Measurements from ENCODE around the gene RNF10. TPM values are rescaled to one million over a fixed set of nuclear protein-coding genes. Genes with fewer than 3 reads are reported as not detected.

RNF10 gene
- polyA plus RNA-seq, 1 donor from 2014 or later = 139 TPM

DNA sequence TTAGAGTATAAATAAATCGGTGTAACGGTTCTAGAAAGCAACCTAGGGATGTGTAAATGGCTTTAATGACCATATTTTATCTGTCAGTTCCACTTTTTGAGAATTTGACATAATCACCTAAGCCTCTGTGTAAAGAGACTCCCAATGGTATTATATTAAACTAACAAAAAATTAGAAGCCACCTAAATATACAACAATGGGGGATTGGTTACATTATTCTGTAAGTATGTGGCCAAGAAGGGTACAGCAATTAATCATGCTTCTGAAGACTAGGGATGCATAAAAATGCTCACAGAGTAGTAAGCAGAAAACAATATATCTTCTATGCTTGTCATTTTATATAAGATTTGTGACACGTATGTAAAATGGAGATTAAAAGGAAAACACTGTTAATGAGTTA, 10.5 kb downstream of the RNF10 start:
- no peaks in the 10 kb centered on the region for H3K9me2 ChIP-seq (ENCODE audit: insufficient read depth, low read length)
- peaks cover 54% of the 10 kb centered on the region for H3K79me2 ChIP-seq (replicated peaks; ENCODE audit: insufficient read depth, low read length)
- no peak overlapping the region for H3K27ac ChIP-seq (ENCODE audit: low read length)
- H3K27me3 ChIP-seq (ENCODE audit: insufficient read depth, low read depth, low read length) = no peaks in the 10 kb centered on the region
- no peaks in the 10 kb centered on the region for H3F3A ChIP-seq (ENCODE audit: insufficient read depth, low read length, poor library complexity, severe bottlenecking)
- no peak overlapping the region for H3K4me2 ChIP-seq (ENCODE audit: low read length)
- no peaks in the 10 kb centered on the region for H3K9me3 ChIP-seq (ENCODE audit: low read length)
- H2AFZ ChIP-seq (ENCODE audit: low read depth, low read length) = no peak overlapping the region
- TF ChIP-seq MXI1 (conservative IDR thresholded peaks at IDR 0.05; ENCODE audit: poor library complexity, severe bottlenecking) (no peak), EZH2 (IDR thresholded peaks at IDR 0.05; ENCODE audit: borderline replicate concordance, insufficient read depth, low read length, poor library complexity, severe bottlenecking) (no peak), TAF1 (IDR thresholded peaks at IDR 0.05; ENCODE audit: low read depth) (no peak), SMC3 (conservative IDR thresholded peaks at IDR 0.05; ENCODE audit: poor library complexity) (no peak), POLR2AphosphoS5 (IDR thresholded peaks at IDR 0.05) (no peak), EP300 (conservative IDR thresholded peaks at IDR 0.05; ENCODE audit: poor library complexity, severe bottlenecking) (no peak), RAD21 (conservative IDR thresholded peaks at IDR 0.05) (no peak)
- TF ChIP-seq, protein P1, sequence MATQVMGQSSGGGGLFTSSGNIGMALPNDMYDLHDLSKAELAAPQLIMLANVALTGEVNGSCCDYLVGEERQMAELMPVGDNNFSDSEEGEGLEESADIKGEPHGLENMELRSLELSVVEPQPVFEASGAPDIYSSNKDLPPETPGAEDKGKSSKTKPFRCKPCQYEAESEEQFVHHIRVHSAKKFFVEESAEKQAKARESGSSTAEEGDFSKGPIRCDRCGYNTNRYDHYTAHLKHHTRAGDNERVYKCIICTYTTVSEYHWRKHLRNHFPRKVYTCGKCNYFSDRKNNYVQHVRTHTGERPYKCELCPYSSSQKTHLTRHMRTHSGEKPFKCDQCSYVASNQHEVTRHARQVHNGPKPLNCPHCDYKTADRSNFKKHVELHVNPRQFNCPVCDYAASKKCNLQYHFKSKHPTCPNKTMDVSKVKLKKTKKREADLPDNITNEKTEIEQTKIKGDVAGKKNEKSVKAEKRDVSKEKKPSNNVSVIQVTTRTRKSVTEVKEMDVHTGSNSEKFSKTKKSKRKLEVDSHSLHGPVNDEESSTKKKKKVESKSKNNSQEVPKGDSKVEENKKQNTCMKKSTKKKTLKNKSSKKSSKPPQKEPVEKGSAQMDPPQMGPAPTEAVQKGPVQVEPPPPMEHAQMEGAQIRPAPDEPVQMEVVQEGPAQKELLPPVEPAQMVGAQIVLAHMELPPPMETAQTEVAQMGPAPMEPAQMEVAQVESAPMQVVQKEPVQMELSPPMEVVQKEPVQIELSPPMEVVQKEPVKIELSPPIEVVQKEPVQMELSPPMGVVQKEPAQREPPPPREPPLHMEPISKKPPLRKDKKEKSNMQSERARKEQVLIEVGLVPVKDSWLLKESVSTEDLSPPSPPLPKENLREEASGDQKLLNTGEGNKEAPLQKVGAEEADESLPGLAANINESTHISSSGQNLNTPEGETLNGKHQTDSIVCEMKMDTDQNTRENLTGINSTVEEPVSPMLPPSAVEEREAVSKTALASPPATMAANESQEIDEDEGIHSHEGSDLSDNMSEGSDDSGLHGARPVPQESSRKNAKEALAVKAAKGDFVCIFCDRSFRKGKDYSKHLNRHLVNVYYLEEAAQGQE (IDR thresholded peaks at IDR 0.05; ENCODE audit: borderline replicate concordance) = no peak
- TF ChIP-seq, protein P2, sequence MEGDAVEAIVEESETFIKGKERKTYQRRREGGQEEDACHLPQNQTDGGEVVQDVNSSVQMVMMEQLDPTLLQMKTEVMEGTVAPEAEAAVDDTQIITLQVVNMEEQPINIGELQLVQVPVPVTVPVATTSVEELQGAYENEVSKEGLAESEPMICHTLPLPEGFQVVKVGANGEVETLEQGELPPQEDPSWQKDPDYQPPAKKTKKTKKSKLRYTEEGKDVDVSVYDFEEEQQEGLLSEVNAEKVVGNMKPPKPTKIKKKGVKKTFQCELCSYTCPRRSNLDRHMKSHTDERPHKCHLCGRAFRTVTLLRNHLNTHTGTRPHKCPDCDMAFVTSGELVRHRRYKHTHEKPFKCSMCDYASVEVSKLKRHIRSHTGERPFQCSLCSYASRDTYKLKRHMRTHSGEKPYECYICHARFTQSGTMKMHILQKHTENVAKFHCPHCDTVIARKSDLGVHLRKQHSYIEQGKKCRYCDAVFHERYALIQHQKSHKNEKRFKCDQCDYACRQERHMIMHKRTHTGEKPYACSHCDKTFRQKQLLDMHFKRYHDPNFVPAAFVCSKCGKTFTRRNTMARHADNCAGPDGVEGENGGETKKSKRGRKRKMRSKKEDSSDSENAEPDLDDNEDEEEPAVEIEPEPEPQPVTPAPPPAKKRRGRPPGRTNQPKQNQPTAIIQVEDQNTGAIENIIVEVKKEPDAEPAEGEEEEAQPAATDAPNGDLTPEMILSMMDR (IDR thresholded peaks at IDR 0.05; ENCODE audit: poor library complexity, severe bottlenecking) = no peak
- H4K20me1 ChIP-seq (ENCODE audit: insufficient read depth) = no peaks in the 10 kb centered on the region
- H3K9ac ChIP-seq (ENCODE audit: low read length) = no peak overlapping the region
- H3K36me3 ChIP-seq (ENCODE audit: insufficient read depth, low read length) = no peaks in the 10 kb centered on the region
- H3K4me3 ChIP-seq (ENCODE audit: low read length) = no peak overlapping the region

DNA sequence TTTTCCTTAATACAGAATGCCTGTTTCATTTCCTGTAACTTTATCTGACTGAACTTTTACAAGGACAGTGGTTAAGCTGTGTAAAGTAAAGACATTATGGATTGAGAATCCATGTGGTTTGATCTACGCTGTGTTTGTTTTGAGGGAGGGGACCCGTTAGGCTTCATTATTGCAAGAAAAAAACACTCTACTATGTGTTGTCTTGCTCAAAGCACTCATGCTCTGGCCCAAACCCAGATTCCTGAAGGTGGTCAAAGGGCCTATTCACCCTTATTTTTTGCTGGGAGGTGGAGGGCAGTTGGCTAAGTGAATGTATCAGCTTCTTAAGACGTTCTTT, 11.9 kb downstream of the RNF10 start:
- H3K9me3 ChIP-seq (ENCODE audit: low read length) = no peaks in the 10 kb centered on the region
- no peak overlapping the region for H3K27ac ChIP-seq (ENCODE audit: low read length)
- no peaks in the 10 kb centered on the region for H3K27me3 ChIP-seq (ENCODE audit: insufficient read depth, low read depth, low read length)
- H3K9ac ChIP-seq (ENCODE audit: low read length) = no peak overlapping the region
- H2AFZ ChIP-seq (ENCODE audit: low read depth, low read length) = no peak overlapping the region
- H3K79me2 ChIP-seq (replicated peaks; ENCODE audit: insufficient read depth, low read length) = peaks cover 43% of the 10 kb centered on the region
- no peaks in the 10 kb centered on the region for H4K20me1 ChIP-seq (ENCODE audit: insufficient read depth)
- H3K9me2 ChIP-seq (ENCODE audit: insufficient read depth, low read length) = no peaks in the 10 kb centered on the region
- TF ChIP-seq, protein P2 (IDR thresholded peaks at IDR 0.05; ENCODE audit: poor library complexity, severe bottlenecking) = no peak
- no peak overlapping the region for H3K4me3 ChIP-seq (ENCODE audit: low read length)
- H3K36me3 ChIP-seq (ENCODE audit: insufficient read depth, low read length) = no peaks in the 10 kb centered on the region
- H3K4me2 ChIP-seq (ENCODE audit: low read length) = no peak overlapping the region
- H3F3A ChIP-seq (ENCODE audit: insufficient read depth, low read length, poor library complexity, severe bottlenecking) = no peaks in the 10 kb centered on the region

All from neural cell (in vitro differentiated cells).